ENCODE results near the gene ABCC2. TPM values are rescaled to one million over a fixed set of nuclear protein-coding genes. Genes with fewer than 3 reads are reported as not detected.
"Not testable (repeated sequence)": the region's sequence is repeated elsewhere in the genome, so short reads cannot be mapped to it uniquely, and the experiment has no call there.

The ABCC2 gene
- polyA plus RNA-seq, 1 donor, result 15.2 TPM

DNA sequence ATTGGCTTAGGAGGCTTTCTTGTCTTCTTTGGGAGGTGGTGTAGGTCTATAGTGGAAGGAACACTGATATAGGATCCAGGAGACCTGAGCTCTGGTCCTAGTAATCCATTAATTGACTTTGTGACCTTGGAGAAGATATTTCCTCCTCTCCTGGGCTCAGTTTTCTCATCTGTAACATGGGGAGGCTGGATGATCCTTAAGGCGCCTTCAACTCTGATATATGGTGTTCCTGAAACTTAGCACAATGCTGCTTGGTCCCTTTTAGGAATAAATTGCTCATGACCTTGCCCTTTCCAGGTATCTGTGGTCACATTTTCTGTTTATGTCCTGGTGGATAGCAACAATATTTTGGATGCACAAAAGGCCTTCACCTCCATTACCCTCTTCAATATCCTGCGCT, 25.3 kb downstream of the ABCC2 start:
- DNase-seq, result no peak

DNA sequence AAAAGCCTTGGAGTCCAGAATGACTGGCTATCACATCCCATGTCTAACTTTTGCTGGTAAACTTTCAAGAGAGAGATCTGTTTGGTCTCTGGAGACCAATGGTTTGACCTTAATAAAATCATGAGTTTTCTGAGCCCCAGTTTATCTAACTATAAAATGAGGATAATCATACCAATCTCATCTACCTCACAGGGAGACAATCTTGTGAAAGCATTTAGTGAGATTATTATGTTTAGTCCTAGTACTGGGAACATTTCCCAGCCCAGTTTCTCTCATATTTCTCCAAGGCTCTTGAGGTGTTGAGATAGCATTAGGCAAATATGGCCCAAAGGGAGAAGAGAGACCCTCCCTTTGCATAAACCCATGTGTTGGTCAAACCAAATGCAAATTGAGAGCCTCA, 25.8 kb downstream of the ABCC2 start:
- no peak for DNase-seq

DNA sequence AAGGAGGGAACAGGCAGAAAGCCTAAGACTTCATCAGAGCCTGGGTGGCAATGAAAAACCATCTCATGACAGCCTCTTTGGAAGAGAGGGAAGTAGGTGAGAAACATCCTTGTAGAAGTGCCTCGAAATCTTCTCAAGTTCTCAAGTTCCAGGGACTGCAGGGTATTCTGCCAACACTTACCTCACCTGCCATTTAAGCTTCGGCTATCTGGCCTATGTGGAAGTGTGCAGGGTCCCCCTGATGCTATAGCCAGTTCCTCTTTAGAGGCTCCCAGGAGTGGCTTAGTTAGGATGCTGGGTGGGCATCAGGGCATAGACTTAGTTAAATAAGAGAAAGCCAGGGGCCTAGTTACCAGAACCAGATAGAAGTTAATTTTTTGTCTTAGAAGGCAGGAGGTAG, 27.0 kb downstream of the ABCC2 start:
- DNase-seq, result no peak

DNA sequence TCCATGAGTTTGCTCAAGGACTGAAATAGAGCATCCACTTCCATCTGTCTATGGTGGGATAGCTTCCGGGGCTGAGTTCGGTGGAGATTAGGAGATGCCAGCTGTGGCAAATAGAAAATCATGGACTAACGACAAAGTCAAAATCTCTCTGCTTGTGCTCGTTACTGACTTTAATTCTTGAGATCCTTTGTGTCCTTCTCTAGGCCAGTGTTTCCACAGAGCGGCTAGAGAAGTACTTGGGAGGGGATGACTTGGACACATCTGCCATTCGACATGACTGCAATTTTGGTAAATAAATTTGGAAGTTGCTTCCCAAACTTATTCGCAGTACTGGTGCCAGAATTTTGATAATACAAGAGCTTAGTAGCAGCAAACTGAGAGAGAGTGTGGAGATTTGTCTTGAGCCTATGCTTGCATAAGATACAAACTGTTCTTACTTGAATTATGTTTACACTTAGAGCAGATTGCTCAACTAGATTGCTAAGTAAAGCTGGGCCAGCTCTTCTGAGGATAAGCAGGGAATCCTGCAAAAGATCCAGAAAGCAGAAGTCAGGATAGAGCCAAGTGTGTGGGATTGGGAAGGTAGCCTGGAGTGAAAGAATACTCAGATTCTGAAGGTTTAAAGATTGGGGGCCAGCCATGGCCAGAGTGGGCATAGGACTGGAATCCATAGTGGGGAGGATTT, 27.6 kb downstream of the ABCC2 start:
- no peak for DNase-seq

DNA sequence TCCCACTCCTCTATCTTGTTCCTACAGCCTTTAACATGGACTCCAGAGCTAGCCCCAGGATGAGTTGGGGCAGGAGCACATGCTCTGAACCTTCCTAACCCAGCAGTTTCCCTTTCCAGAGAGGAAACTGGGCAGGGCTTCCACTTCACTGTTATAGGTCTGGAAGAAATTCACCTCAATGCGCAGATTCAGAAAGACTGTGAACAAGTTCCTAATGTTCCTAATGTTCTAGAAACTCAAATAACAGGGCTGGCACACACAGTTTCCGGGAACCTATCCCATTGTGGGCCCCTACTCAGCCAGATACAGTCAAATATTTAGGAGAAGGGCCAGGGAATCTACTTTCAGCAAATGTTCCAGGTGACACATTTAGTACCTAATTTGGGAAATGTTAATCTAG, 29.7 kb downstream of the ABCC2 start:
- no peak for DNase-seq

DNA sequence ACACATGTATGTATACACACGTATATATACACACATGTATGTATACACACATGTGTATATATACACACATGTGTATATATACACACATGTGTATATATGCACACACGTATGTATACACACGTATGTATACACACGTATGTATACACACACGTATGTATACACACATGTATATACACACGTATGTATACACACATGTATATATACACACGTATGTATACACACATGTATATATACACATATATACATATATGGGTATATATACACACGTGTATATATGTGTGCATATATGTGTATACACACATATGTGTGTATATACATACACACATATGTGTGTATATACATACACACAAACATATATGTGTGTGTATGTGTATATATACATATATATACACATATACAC, 31.7 kb downstream of the ABCC2 start:
- no peak for DNase-seq

DNA sequence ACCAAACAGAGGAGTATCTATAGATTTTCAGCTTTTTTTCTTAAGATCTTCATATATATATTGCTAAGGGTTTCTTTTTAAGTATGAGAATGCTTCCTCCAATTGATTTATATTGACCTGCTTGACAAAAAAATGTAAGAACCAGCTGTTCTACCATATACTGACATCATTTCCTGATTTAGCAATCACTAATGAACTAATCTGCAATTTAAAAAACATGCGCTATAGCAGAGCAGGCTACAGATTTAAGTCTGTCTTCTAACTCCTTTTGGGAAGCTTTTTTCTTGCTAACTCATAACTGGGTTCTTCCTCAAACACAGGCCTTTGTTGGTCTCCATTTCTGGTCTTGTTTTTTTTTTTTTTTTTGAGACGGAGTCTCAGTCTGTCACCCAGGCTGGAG, 33.2 kb downstream of the ABCC2 start:
- DNase-seq, result no peak

DNA sequence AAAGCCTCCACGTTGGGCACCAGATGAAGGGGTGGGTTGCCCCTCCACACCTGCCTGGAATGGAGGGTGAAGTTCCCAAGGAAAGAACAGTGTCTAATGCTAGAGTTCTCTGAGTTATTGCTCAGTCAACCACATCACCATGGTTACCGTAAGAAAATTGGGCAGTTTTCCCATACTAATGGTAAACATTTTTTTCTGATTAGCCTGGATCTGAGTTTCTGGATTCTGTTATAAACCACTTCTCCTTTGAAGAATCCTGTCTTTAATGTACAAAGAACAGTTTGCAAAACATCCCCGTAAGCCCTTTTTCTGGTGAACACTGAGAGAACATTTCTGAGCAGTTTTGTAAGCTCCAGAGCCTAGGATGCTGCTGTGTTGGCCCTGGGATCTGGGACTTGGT, 45.5 kb downstream of the ABCC2 start:
- no peak for DNase-seq

DNA sequence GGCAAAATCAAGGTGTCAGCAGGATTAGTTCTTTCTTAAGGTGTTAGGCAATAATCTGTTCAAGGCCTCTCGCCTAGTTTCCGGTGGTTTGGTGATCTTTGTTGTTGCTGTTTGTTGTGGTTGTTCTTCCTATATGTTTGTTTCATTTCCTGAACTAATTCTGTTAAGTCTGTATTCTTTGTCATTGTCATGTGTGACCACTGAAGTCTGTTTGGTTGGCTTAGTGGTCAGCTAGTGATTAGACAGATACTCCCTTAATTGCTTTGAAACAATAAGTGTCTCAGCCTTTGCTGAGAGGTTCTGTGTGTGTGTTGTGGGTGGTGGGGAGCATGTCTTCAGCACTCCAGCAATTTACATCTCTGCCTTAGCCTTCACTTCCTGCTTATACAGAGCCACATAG, 46.0 kb downstream of the ABCC2 start:
- DNase-seq, result no peak

DNA sequence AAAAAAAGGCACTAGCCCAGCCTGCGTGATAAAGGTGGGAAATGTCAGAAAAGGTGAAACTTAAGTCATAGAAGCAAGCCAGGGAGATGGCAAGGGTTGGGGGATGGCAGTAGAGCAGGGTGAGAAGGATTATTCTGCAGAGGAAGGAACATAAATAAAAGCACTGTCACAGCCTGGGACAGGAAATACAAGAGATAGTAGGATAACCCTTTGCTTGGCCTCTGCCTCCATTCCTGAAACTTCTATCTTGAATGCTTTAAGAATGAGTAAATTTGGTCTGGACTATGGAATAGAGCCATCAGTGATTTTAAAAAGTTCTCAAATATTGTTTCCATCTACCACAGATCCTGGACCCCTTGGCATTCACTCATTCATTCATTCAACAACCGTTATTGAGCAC, 50.0 kb downstream of the ABCC2 start:
- no peak for DNase-seq

DNA sequence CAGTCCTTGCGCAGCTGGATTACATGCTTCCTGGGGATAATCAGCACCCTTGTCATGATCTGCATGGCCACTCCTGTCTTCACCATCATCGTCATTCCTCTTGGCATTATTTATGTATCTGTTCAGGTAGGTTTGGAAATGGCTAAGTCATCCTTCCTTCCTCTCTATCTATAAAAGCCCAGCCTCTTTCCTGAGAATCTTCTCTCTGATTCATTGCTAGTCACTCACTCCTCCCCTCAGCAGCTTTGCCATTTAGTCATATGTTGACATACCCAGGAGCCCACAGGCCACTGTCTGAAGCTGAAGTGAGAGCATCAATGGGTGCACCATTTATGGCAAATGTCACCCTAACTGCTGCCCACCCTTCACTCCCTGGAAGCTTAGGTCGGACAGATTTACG, 52.0 kb downstream of the ABCC2 start:
- no peak for DNase-seq

DNA sequence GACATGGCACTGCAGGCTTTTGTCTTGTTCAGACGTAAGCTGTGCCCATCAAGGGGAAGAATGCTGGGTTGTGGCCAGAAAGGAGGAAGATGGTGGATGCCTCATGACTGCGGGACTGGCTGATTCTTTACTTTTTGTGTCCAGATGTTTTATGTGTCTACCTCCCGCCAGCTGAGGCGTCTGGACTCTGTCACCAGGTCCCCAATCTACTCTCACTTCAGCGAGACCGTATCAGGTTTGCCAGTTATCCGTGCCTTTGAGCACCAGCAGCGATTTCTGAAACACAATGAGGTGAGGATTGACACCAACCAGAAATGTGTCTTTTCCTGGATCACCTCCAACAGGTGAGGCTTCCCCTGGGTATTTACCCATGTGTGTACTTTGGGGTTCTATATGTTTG, 53.5 kb downstream of the ABCC2 start:
- no peak for DNase-seq

DNA sequence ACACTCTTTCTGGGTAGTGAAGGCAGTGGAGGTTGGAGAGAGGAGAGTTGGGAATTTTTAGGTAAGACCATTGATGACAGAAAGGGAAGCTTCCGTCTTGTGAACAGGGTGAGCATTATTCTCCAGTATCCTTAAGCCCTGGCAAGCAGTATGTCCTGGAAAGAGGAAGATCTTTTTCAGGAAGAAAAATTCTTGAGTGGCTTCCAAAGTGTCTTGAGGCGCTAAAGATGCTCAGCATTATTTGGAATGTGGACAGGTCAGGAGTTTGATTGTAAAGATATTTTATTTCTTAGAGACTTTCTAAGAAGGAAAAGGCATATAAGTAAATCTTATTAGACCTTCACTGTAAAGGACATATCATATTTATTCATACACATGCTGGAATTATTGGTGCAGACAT, 54.3 kb downstream of the ABCC2 start:
- DNase-seq, result no peak

DNA sequence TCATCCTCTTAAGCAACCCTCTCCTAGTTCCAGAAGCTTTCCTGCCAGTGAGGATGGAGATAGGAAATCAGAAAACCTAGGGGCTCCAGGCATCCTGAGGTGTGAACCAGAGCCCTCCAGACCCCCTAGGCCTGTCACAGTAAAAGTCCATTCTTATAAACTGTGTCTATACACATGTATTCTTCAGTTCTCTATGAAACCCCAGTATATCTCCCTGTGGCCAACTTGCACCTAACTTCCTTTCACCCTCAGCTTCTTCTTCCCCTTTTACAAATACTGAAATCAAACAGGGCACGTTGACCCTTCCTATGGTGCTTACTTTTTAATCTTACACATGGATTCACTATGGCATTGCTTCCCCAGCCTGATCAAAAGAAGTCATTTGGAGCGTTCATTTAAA, 58.4 kb downstream of the ABCC2 start:
- not testable (repeated sequence) for DNase-seq

DNA sequence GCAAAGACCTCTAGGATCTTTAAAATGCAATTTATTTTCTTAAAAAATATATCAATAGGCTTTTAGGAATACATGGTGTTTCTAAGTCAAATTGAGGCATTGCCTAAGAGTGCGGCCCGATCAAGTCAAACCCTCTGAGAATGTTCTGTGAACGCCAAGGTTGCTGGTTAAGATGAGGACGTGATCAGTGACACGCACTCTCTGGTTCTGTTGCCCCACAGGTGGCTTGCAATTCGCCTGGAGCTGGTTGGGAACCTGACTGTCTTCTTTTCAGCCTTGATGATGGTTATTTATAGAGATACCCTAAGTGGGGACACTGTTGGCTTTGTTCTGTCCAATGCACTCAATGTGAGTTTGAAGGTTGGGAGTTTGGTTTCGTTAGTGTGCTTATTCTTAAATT, 59.3 kb downstream of the ABCC2 start:
- no peak for DNase-seq

DNA sequence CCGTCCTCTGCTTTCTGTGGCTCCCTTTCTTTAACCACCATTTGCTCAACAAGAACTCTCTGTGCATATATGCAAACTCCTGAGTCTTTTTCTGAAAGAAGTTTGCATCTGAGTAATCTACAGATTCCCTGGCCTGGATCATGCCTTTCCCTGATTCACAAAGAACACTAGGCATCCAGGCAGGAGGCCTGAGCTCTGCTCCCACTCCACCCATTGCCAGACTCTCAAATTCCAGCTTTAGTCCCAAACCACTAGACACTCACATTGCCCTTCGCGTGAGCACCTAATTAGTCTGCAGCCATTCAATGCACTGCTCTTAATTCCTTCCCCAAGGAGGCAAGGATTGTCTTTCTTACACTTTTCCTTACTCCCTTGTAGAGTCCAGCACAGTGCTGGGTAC, 60.9 kb downstream of the ABCC2 start:
- no peak for DNase-seq

DNA sequence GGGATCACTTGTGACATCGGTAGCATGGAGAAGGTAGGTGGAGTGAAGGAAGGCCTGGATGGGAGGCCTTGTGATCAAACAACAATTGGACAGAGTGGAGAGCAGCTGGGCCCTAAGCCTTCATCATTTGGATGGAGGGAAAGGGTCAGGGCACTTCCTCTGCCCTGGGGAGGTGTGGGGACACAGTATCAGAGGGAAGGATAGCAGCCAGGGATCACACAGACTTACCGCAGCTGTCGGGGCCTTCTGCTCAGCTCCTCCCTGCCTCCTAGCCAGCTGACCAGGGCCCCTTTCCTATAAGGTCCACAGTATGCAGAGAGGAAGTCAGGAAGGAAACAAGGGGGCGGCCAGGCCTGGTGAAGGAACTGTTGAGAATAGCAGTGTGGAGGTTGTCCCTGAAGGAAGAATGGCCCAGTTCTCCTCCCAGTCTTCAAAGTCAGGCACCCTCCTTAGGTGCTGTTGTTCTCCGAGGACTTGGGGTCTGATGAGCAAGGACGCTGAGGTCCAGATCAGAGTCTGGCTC, 62.1 kb downstream of the ABCC2 start:
- DNase-seq, result no peak

DNA sequence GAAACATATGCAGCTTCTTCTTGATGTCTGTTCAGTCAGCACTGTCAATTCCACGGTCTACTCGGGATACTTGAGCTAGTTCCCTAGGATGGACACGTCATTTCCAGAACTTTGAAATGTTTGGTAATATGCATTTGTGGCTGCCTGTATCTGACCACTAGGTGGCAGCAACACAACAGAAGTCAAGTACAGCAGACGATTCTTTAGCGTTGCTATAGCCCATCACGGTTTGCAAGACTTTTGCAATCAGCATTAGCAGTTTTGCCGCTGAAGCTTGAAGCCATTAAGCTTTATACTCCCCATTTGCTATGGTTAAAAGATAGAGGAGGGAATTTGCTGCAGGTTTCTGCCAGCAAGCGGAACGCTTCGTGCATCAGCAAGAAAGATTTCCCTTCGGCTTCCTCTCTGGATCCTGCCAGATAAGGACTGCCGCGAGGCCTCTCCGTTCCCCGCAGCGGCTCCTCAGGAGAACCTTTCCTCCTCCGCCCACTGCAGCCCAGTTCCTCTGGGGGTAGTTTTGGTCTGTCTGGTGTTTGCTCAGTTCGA, 63.5 kb downstream of the ABCC2 start:
- peak; percentile 91 for DNase-seq

DNA sequence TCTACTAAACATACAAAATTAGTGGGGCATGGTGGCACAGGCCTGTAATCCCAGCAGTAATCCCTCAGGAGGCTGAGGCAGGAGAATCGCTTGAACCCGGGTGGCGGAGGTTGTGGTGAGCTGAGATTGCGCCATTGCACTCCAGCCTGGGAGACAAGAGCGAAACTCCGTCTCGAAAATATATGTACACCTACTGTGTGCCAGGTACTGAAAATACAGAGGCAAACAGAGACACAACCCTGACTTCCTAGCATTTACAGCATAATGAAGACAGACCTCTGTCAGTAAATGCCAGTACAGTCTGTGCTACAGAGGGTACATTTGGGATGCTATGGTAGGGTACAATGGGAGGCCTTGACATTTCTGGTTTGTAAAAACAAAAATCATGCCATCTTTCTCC, 66.6 kb downstream of the ABCC2 start:
- DNase-seq, result no peak

DNA sequence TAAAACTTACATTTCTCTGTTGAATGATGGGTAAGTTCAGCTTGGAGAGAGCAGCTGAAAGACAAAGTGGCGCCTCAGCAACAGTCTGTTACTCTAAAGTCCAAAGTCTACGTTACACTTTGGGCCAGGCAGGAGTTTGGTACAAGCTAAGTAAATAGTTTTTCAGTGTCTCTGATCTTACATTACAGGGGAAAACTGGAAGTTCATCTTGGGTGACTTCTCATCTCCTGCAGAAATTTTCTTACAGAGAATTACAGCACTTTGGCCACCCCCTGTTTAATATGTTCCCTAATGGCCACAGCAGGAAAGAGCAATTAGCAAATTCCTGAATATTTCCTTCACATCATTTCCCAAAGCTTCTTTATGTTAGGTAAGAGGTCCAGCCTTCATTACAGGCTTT, 67.1 kb downstream of the ABCC2 start:
- no peak for DNase-seq

DNA sequence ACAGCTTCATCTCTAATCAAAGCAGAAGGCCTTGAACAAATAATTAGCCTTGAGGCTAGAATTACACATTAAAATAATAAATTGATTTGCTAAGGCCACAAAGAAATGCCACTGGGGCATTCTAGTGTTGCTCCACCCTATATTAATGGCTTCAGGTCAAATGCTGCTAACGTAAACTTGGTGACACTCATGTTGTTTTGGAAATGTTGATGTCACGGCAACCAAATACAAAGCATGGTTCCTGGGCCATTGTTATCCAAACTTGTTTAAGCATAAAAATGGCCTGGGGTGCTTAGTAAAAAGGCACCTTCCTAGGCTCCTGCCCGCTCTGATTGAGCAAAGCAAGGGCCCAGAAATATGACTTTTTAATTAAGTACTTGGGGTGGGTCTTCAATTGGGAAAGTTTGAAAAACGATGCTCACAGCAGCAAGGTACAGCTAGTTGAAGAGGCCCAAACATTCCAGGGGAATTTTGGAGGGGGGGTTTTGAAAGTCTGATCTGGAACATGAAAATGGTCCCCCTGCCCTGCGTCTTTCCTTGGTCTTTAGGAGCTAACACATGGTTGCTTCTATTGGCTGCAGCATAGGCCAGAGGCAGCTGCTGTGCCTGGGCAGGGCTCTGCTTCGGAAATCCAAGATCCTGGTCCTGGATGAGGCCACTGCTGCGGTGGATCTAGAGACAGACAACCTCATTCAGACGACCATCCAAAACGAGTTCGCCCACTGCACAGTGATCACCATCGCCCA, 67.8 kb downstream of the ABCC2 start:
- no peak for DNase-seq

DNA sequence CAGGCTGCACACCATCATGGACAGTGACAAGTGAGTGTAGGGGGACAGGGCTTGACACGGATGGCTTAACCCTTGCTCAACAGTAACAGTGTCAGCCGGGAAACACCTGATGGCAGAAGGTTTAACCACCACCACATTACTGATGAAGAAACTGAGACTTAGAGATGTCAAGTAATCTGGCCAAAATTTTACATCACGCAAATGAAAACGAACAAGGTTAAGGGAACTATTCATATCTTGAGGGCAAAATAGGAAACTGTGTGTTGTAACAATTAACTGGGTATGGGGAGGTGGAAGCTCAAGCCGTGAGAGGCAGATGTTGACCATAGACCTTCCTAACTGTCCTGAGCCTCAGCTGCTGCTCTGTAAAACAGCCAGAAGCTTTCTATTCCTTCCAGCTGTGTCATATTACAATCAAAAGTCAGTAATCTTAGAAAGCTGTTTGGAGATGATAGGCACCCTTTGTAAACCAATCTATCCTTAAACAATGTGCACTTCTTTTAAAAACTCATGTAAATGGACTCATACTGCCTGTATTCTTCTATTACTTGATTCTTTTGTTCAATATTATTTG, 68.4 kb downstream of the ABCC2 start:
- DNase-seq, result no peak

DNA sequence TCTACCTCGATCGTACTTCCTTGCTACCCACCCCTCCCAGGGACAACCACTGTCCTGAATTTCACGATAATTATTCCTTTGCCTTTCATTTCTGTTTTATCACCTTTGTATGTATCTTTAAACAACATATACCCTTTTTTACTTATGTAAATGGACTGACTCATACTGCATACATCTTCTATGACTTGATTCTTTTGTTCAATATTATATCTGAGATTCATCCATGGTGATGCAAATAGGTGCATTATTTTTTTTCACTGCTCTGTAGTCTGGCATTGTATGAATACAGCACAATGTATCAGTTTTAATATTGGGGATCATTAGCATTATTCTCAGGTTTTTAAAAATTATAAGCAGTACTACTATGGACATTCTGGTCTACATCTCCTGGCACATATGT, 69.4 kb downstream of the ABCC2 start:
- no peak for DNase-seq
